HS-27A (cell line): Measurements from ENCODE around the gene HHIPL1.

Experiments used
- DNase-seq: peaks from one replicate; pipeline ENCODE4 v3.0.0-alpha.2; 2012; ENCODE audit warnings: low read depth, missing footprints

The HHIPL1 gene

GRCh38 chr14:99676657-99677056 is 31.7 kb downstream of the HHIPL1 start:
- no peak for DNase-seq

- DNase-seq: no peak
These were observed 32.6 kb downstream of the HHIPL1 start for GRCh38 chr14:99677231-99678140.

GRCh38 chr14:99678198-99678597 is 33.3 kb downstream of the HHIPL1 start:
- no peak for DNase-seq

- DNase-seq: no peak
These were observed 34.2 kb downstream of the HHIPL1 start for GRCh38 chr14:99679111-99679510.

GRCh38 chr14:99679543-99679942 is 34.6 kb downstream of the HHIPL1 start:
- no peak for DNase-seq

- DNase-seq: no peak
These were observed 35.1 kb downstream of the HHIPL1 start for GRCh38 chr14:99679996-99680395.

GRCh38 chr14:99681101-99681831 is 36.3 kb downstream of the HHIPL1 start:
- DNase-seq: no peak

- DNase-seq: no peak
These were observed 36.9 kb downstream of the HHIPL1 start for GRCh38 chr14:99681832-99682148.

GRCh38 chr14:99682809-99683618 is 38.1 kb downstream of the HHIPL1 start:
- DNase-seq: peak; percentile 19

- peak; percentile 97 for DNase-seq
These were observed 38.9 kb downstream of the HHIPL1 start, which contains the start of gene CYP46A1 for GRCh38 chr14:99683619-99684409. TSS of gene CYP46A1 (plus strand) at chr14:99684298. CDS start at chr14:99684418, 120 bp downstream.

- no peak for DNase-seq
These were observed 39.5 kb downstream of the HHIPL1 start for GRCh38 chr14:99684410-99684934.

- DNase-seq: no peak
These were observed 40.2 kb downstream of the HHIPL1 start for GRCh38 chr14:99685151-99685591.

GRCh38 chr14:99685596-99685995 is 40.7 kb downstream of the HHIPL1 start:
- no peak for DNase-seq

GRCh38 chr14:99686557-99687283 is 41.8 kb downstream of the HHIPL1 start:
- no peak for DNase-seq

- DNase-seq: no peak
These were observed 42.6 kb downstream of the HHIPL1 start for GRCh38 chr14:99687284-99688209.

GRCh38 chr14:99688210-99688581 is 43.3 kb downstream of the HHIPL1 start:
- DNase-seq: no peak

- DNase-seq: no peak
These were observed 43.7 kb downstream of the HHIPL1 start for GRCh38 chr14:99688629-99689028.

- no peak for DNase-seq
These were observed 44.6 kb downstream of the HHIPL1 start for GRCh38 chr14:99689266-99690236.
